Osteocyte (in vitro differentiated cells): ENCODE measurements around the gene SH3RF1. TPM values are rescaled to one million over a fixed set of nuclear protein-coding genes. Genes with fewer than 3 reads are reported as not detected.

Experiments
- DNase-seq: peaks from one replicate; pipeline ENCODE4 v3.0.0; 2021; ENCODE audit warnings: mixed read lengths; ENCODE audit not compliant: unreplicated experiment; ENCODE audit errors: extremely low spot score
- H3K27ac Mint-ChIP-seq: one replicate; pipeline ENCODE4 v1.8.0; 2021; ENCODE audit warnings: mild to moderate bottlenecking, mixed read lengths; ENCODE audit not compliant: unreplicated experiment
- H3K27me3 Mint-ChIP-seq: one replicate; pipeline ENCODE4 v1.8.0; 2021; ENCODE audit warnings: mixed read lengths; ENCODE audit not compliant: unreplicated experiment
- H3K36me3 Mint-ChIP-seq: one replicate; pipeline ENCODE4 v1.8.0; 2021; ENCODE audit warnings: mixed read lengths; ENCODE audit not compliant: unreplicated experiment
- H3K4me1 Mint-ChIP-seq: one replicate; pipeline ENCODE4 v1.8.0; 2021; ENCODE audit warnings: mixed read lengths; ENCODE audit not compliant: unreplicated experiment
- H3K4me3 Mint-ChIP-seq: one replicate; pipeline ENCODE4 v1.8.0; 2021; ENCODE audit warnings: mild to moderate bottlenecking, moderate library complexity, mixed read lengths; ENCODE audit not compliant: unreplicated experiment
- H3K9me3 Mint-ChIP-seq: one replicate; pipeline ENCODE4 v1.8.0; 2021; ENCODE audit warnings: mixed read lengths; ENCODE audit not compliant: unreplicated experiment
- total RNA-seq: library from RNA; stranded (reverse); gene quantifications from 2 replicates; pipeline ENCODE4 v1.2.1, GENCODE V29; 2021
- TF ChIP-seq, protein P1 (sequence below): fragments of 200-600 bp; sonication (generic); IDR thresholded peaks from 2 replicates; pipeline ENCODE4 v1.5.0; 2021; ENCODE audit warnings: antibody characterized with exemption, mild to moderate bottlenecking, moderate library complexity

Gene SH3RF1
- total RNA-seq, 1 donor from 2014 or later: 31.8 TPM

DNA sequence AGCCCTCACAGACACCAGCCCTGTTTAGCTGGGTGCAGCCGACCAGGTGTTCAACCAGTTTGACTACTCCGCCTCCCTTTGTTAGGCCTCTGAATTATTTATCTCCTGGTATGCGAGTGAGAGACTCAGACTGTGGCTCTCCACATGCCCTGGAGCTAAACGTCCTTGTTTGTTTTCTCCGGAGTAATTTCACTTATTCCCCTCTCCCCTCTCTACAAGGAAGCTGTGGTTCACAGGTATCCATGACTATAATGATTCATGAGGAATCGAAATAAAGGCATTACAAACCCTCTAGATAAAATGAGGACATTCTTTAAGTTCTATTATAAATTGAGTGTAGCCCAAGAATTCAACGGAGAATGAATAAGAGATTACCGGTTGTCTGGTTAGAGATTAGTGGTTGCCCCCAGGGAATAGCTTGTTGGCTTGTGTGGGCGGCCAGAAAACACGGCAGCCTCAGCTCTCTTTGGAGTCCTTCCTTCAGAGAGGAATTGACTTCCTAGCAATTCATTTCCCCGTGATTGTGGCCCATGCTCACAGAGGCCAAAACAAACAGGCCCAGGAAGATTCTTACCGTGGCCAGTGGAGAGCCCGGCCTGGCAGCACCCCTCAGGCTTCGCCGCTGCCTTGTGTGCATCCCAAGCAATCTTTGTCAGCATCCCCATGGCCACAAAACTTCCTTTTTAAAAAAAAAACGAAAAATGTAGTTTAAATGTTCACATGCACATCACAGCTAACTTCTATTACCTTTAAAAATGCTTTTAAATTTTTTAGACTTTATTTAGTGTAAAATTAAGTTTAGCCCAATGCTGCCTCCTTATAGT, 200.5 kb downstream of the SH3RF1 start:
- H3K4me3 Mint-ChIP-seq: peak overlapping the region; percentile 19
- H3K36me3 Mint-ChIP-seq: no peaks in the 10 kb centered on the region
- TF ChIP-seq, protein P1, sequence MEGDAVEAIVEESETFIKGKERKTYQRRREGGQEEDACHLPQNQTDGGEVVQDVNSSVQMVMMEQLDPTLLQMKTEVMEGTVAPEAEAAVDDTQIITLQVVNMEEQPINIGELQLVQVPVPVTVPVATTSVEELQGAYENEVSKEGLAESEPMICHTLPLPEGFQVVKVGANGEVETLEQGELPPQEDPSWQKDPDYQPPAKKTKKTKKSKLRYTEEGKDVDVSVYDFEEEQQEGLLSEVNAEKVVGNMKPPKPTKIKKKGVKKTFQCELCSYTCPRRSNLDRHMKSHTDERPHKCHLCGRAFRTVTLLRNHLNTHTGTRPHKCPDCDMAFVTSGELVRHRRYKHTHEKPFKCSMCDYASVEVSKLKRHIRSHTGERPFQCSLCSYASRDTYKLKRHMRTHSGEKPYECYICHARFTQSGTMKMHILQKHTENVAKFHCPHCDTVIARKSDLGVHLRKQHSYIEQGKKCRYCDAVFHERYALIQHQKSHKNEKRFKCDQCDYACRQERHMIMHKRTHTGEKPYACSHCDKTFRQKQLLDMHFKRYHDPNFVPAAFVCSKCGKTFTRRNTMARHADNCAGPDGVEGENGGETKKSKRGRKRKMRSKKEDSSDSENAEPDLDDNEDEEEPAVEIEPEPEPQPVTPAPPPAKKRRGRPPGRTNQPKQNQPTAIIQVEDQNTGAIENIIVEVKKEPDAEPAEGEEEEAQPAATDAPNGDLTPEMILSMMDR: no peak
- H3K4me1 Mint-ChIP-seq: peaks cover 25% of the 10 kb centered on the region
- peak overlapping the region; percentile 79 for H3K27ac Mint-ChIP-seq
- H3K9me3 Mint-ChIP-seq: peaks cover 5% of the 10 kb centered on the region
- DNase-seq: no peak
- no peaks in the 10 kb centered on the region for H3K27me3 Mint-ChIP-seq

DNA sequence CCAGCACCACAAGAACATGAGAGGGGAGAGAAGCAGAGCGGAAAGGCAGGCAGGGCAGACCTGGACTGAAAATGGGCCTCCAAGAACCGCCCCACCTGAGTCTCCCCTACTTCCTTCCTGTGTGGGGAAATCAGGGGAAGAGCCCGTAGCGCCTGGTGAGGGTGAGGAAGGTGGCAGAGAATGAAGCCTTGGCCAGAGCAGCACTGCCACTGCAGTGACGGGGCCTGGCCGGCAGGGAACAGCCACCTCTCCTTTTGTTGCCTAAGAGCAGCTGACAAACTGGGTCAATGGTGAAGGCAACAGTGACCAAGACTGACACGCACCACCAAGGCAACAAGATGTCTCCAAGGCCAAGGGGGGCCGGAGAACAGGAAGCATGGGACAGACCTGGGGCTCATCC, 202.3 kb downstream of the SH3RF1 start:
- Mint-ChIP-seq H3K9me3 (peaks cover 5% of the 10 kb centered on the region), H3K4me3 (no peak overlapping the region), H3K4me1 (peaks cover 25% of the 10 kb centered on the region), H3K36me3 (no peaks in the 10 kb centered on the region), H3K27ac (peak overlapping the region; percentile 19), H3K27me3 (no peaks in the 10 kb centered on the region)
- DNase-seq: no peak
- TF ChIP-seq, protein P1: no peak

DNA sequence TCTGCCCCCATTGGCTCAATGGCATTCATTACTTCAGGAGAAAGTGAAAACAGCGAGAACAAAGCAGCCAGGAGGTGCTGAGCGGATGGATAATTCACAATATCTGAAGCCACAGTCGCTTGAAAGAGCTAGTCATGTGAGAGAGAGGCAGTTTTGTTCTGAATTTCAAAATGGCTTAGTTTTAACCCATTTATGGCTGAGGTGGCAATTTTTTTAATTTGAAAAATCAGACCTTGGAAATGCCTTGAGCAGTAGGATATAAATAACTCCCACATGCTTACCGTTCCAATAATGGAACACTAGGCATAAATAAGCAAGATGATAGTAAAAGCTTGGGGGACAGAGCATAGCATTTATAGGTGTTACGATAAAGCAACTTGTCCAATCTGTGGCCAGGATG, 203.8 kb downstream of the SH3RF1 start:
- Mint-ChIP-seq H3K36me3 (no peaks in the 10 kb centered on the region), H3K27me3 (no peaks in the 10 kb centered on the region), H3K4me1 (peaks cover 35% of the 10 kb centered on the region), H3K27ac (no peak overlapping the region), H3K4me3 (no peak overlapping the region), H3K9me3 (peaks cover 5% of the 10 kb centered on the region)
- TF ChIP-seq, protein P1: no peak
- DNase-seq: no peak

- Mint-ChIP-seq H3K4me3 (no peak overlapping the region), H3K4me1 (peaks cover 23% of the 10 kb centered on the region), H3K36me3 (no peaks in the 10 kb centered on the region), H3K27me3 (no peaks in the 10 kb centered on the region), H3K9me3 (no peaks in the 10 kb centered on the region), H3K27ac (no peak overlapping the region)
- no peak for DNase-seq
- TF ChIP-seq, protein P1: no peak
Measured at GRCh38 chr4:169064296-169064695, 206.5 kb downstream of the SH3RF1 start.

DNA sequence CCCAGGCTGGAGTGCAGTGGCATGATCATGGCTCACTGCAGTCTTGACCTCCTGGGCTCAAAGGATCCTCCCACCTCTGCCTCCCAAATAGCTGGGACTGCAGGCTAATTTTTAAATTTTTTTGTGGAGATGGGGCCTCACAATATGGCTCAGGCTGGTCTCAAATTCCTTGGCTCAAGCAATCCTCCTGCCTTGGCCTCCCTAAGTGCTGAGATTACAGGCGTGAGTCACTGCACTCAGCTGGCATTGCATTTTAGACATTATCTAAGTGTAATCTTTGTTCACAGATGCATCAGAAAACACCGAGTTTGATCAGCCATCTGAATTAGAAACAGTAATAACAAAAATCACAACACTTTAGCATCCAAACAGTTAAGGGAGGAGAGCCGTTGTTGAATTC, 207.3 kb downstream of the SH3RF1 start:
- TF ChIP-seq, protein P1: no peak
- H3K4me1 Mint-ChIP-seq: peaks cover 20% of the 10 kb centered on the region
- no peaks in the 10 kb centered on the region for H3K9me3 Mint-ChIP-seq
- no peak overlapping the region for H3K27ac Mint-ChIP-seq
- DNase-seq: no peak
- no peak overlapping the region for H3K4me3 Mint-ChIP-seq
- H3K36me3 Mint-ChIP-seq: no peaks in the 10 kb centered on the region
- H3K27me3 Mint-ChIP-seq: no peaks in the 10 kb centered on the region
